ENCODE results near the gene EFS. TPM values are rescaled to one million over a fixed set of nuclear protein-coding genes. Genes with fewer than 3 reads are reported as not detected.
"Not testable (repeated sequence)": the region's sequence is repeated elsewhere in the genome, so short reads cannot be mapped to it uniquely, and the experiment has no call there.

EFS gene
- total and polyA plus RNA-seq, 2 experiments from 2014 or later: 9.7 to 21.9 TPM

GRCh38 chr14:23392613-23393012 is 27.6 kb upstream of the EFS start:
- Histone ChIP-seq H3K27ac (no peak overlapping the region), H3K27me3 (no peaks in the 10 kb centered on the region), H4K20me1 (ENCODE audit: insufficient read depth, poor library complexity, severe bottlenecking) (no peaks in the 10 kb centered on the region), H3K9me3 (ENCODE audit: low read depth) (no peaks in the 10 kb centered on the region), H3K4me1 (ENCODE audit: insufficient read depth) (no peaks in the 10 kb centered on the region), H3K9me2 (replicated peaks; ENCODE audit: insufficient read depth) (no peaks in the 10 kb centered on the region), H3K4me2 (no peak overlapping the region), H3K36me3 (replicated peaks; ENCODE audit: insufficient read depth, low read depth) (no peaks in the 10 kb centered on the region), H3K79me2 (no peaks in the 10 kb centered on the region), H3K4me3 (no peak overlapping the region), H2AFZ (no peak overlapping the region)
- no peak for DNase-seq (ENCODE audit: low spot score)
- TF ChIP-seq CTCF (IDR thresholded peaks at IDR 0.05; ENCODE audit: poor library complexity) (no peak), EZH2 (IDR thresholded peaks at IDR 0.05; ENCODE audit: borderline replicate concordance) (no peak), EZH2phosphoT487 (IDR thresholded peaks at IDR 0.05; ENCODE audit: low read depth, severe bottlenecking, unreplicated experiment) (no peak)
- 89% methylated on average over 7 of the region's 7 CpGs for WGBS (ENCODE audit: low lambda C conversion rate, missing lambda C conversion rate)

GRCh38 chr14:23389871-23390270 is 24.9 kb upstream of the EFS start:
- not testable (repeated sequence) for H3K4me1 ChIP-seq (ENCODE audit: insufficient read depth); H3K9me3 ChIP-seq (ENCODE audit: low read depth); H2AFZ ChIP-seq; H3K27me3 ChIP-seq; H3K9me2 ChIP-seq (replicated peaks; ENCODE audit: insufficient read depth); DNase-seq (ENCODE audit: low spot score); H3K79me2 ChIP-seq; H4K20me1 ChIP-seq (ENCODE audit: insufficient read depth, poor library complexity, severe bottlenecking); H3K36me3 ChIP-seq (replicated peaks; ENCODE audit: insufficient read depth, low read depth); H3K27ac ChIP-seq; H3K4me2 ChIP-seq; H3K4me3 ChIP-seq
- 93% methylated on average over 3 of the region's 19 CpGs for WGBS (ENCODE audit: low lambda C conversion rate, missing lambda C conversion rate)

DNA sequence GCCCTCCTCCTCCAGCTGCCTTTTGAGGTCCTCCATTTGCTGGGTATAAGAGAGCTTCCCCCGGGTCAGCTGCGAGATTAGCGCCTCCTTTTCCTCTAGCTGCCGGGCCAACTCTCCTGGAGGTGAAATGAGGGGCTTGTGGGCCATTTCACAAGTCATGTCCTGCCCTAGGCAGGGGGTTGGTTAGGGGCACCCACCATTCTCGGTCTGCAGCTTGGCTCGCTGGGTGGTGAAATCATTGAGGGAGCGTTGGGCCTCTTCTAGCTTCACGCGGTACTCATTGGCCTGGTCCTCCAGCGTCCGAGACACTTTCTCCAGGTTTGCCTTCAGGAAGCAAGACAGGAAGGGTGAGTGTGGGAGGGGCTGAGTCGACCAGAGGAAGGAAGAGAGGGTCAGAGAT is 24.4 kb upstream of the EFS start:
- no peaks in the 10 kb centered on the region for H3K79me2 ChIP-seq
- no peak overlapping the region for H3K4me3 ChIP-seq
- no peaks in the 10 kb centered on the region for H3K4me1 ChIP-seq (ENCODE audit: insufficient read depth)
- no peaks in the 10 kb centered on the region for H3K36me3 ChIP-seq (replicated peaks; ENCODE audit: insufficient read depth, low read depth)
- no peak for DNase-seq (ENCODE audit: low spot score)
- 82% methylated on average over 12 of the region's 12 CpGs for WGBS (ENCODE audit: low lambda C conversion rate, missing lambda C conversion rate)
- H3K9me2 ChIP-seq (replicated peaks; ENCODE audit: insufficient read depth): no peaks in the 10 kb centered on the region
- H3K27me3 ChIP-seq: no peaks in the 10 kb centered on the region
- H2AFZ ChIP-seq: no peak overlapping the region
- no peaks in the 10 kb centered on the region for H4K20me1 ChIP-seq (ENCODE audit: insufficient read depth, poor library complexity, severe bottlenecking)
- no peak overlapping the region for H3K4me2 ChIP-seq
- no peak overlapping the region for H3K27ac ChIP-seq
- TF ChIP-seq CTCF (IDR thresholded peaks at IDR 0.05; ENCODE audit: poor library complexity): no peak
- no peaks in the 10 kb centered on the region for H3K9me3 ChIP-seq (ENCODE audit: low read depth)

DNA sequence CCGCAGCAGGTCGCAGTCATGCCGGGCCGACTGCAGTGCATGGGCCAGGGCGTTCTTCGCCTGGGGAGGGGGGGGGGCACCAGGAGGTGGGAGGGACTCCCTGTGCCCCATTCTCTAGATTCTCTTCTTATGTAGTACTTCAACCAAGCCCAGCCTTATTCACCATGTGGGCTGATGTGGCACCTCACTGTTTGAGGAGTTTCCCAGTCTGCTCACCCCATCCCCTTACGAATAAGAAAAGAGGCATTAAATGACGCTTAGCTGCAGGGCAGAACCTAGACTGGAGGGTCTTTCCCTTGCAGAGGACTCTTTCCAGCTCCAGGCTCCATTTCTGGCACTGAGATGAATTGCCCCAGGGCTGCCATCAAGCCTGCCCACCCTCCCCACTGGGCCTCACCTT is 24.0 kb upstream of the EFS start:
- H3K79me2 ChIP-seq: no peaks in the 10 kb centered on the region
- H3K4me1 ChIP-seq (ENCODE audit: insufficient read depth): no peaks in the 10 kb centered on the region
- no peak overlapping the region for H3K4me3 ChIP-seq
- no peaks in the 10 kb centered on the region for H3K27me3 ChIP-seq
- H3K27ac ChIP-seq: no peak overlapping the region
- H2AFZ ChIP-seq: no peak overlapping the region
- no peaks in the 10 kb centered on the region for H3K36me3 ChIP-seq (replicated peaks; ENCODE audit: insufficient read depth, low read depth)
- no peaks in the 10 kb centered on the region for H4K20me1 ChIP-seq (ENCODE audit: insufficient read depth, poor library complexity, severe bottlenecking)
- DNase-seq (ENCODE audit: low spot score): no peak
- H3K9me2 ChIP-seq (replicated peaks; ENCODE audit: insufficient read depth): no peaks in the 10 kb centered on the region
- no peaks in the 10 kb centered on the region for H3K9me3 ChIP-seq (ENCODE audit: low read depth)
- no peak overlapping the region for H3K4me2 ChIP-seq
- TF ChIP-seq EZH2 (IDR thresholded peaks at IDR 0.05; ENCODE audit: borderline replicate concordance): no peak
- no peak for TF ChIP-seq EZH2phosphoT487 (IDR thresholded peaks at IDR 0.05; ENCODE audit: low read depth, severe bottlenecking, unreplicated experiment)
- TF ChIP-seq CTCF (IDR thresholded peaks at IDR 0.05; ENCODE audit: poor library complexity): no peak
- 92% methylated on average over 7 of the region's 8 CpGs for WGBS (ENCODE audit: low lambda C conversion rate, missing lambda C conversion rate)
